ENCODE data around the gene TLE7.

Gene TLE7

DNA sequence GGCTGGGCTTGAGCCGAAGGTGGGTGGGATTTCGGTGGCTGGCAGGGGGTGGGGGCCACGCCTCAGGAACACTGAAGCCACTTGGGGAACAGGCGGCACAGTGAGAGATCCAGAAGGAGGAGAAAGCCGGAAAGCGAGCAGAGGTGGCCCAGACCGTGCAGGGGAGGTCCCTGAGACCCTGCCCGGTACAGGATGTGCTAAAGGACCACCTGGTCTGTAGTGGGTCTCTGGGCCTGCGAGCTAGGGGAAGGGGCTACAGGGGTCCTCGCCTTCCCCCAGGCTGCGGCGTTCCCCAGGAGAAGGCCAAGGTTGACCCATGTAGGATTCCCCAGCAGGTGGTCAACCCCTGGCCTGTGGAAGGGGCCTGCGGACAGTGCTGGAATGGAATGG, at the start of gene TLE7:
TLE7 (minus strand) TSS at position 4 of the 390 bp plus-strand sequence. CDS start 8,730 bp downstream, outside the sequence.
- DNase-seq (ENCODE audit: low spot score) = no peak

DNA sequence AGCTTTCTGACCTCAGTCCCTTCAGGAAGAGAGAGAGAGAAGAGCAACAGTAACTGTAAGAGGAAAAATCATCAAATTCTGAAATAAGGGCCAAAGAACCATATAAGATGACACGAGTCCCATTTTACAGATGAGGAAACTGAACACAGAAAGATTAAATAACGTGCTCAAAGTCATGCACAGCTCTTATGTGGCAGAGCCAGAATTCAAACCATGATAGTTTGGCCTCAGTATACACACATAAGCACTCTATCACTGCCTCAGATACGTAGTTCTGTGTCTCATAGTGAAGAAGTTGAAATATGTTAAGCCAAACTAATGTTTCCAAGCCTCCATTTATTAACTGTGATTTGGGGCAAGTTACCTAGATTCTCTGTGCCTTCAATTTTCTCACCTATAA, 49.2 kb upstream of the TLE7 start:
- peak; percentile 70 for DNase-seq (ENCODE audit: low spot score)

DNA sequence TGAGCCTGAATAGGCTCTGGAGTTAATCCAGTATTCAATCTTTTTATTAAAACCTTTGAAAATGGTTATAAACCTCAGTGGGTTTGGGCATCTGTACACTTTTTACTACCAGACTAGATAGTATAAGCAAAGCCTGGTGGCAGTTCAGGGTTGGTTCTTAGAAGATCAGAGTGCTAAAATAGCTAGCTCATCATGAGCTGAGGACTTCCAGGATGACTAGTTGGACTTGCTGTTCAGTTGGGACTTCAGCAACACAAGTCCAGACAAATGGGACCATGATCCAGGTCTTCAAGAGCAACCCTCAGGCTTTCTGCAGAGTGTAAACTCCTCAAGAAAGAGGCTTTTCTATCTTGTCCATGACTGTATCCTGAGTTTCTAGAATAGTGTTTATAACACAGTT, 48.5 kb upstream of the TLE7 start:
- peak; percentile 82 for DNase-seq (ENCODE audit: low spot score)

DNA sequence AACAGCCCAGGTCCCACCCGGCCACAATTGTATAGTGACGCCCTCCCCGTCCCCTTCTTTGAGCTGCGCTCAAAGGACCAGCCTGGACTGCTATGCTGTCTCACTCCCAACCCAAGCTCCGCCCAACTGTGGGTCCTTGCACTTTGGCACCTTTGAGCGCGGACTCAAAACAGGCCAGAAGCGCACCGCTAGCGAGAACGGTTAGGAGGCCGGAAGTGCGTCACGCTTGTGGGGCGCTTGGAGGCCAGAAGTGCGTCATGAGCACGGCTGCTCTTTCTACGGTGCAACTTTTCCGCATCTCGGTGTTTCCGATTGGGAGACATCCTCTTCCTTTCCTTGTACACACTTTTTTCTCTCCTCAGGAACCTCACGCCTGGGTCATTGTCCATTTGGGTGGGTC, 47.3 kb upstream of the TLE7 start, which contains the start of gene ZNF19:
ZNF19 (minus strand) TSS at position 203 of the 400 bp plus-strand sequence. CDS start 7,210 bp downstream, outside the sequence.
- DNase-seq (ENCODE audit: low spot score) = no peak

DNA sequence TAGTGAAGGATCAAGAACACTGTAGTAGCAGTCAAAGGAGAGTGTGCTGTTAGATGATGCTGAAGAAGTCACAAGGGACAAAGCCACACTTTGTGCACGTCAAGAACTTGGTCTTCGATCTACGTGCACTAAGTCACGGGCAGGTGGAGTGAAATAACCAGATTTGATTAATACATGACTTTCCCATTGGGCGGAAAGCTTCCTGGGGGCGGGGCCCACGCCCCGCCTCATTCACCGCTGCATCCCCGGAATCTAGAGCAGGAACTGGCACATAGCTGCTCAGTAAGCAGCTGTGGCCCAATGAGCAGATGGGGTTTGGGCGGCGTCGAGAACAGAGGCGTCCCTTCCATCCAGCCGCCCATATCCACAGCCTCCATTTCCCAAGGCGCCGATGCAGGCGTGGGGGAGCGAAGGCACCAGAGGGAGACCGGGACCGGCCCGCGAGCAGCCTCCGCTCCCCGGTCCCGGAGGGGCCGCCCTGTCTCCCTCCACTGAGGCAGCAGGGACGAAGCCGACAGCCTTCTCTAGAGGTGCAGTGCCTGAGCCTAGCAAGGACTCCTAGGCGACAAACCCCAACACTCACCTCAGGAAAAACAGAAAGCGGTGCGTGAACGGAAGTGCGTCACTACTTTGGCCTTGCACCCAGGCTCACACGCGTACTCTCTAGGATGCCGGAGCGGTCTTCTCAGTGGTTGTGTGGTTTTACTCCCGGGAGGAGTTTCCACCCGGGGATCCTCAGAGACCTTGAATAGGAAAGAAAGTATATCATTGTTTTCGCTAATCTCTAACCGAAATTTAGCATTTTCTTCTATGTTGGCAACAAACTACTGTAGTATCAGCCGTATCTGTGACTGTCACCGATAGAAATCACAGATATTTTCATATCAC, 42.4 kb upstream of the TLE7 start:
- peak; percentile 95 for DNase-seq (ENCODE audit: low spot score)

DNA sequence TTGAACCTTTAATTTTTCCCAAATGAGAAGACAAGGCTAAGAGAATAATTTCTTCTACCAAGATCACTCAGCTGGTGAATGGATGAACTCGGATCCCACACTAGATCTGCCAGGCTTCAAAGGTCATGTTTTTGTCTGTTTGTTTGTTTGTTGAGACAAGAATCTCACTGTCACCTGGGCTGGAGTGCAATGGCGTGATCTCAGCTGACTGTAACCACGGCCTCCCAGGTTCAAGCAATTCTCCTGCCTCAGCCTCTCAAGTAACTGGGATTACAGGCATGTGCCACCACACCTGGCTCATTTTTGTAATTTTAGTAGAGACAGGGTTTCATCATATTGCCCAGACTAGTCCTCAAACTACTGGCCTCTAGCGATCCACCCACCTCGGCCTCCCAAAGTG, 40.7 kb upstream of the TLE7 start:
- DNase-seq (ENCODE audit: low spot score) = peak; percentile 47

DNA sequence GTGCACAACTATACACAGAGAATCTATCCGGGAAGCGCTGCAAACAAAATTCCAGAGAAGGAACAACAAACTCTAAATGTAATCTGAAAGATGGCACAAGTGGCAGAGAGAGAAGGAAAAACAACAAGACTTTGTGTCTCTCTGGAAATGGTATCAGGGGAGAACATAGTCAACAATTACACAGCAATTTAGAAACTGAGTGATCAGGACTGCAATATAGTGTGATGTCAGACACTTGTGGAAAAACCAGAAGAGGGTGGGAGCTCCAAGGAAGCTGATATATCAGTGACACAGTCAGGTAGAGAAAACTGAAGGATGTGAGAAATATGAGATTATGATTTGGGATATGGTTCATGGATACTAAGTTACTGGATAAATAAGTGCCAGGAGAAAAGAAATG, 39.1 kb upstream of the TLE7 start:
- peak; percentile 89 for DNase-seq (ENCODE audit: low spot score)

DNA sequence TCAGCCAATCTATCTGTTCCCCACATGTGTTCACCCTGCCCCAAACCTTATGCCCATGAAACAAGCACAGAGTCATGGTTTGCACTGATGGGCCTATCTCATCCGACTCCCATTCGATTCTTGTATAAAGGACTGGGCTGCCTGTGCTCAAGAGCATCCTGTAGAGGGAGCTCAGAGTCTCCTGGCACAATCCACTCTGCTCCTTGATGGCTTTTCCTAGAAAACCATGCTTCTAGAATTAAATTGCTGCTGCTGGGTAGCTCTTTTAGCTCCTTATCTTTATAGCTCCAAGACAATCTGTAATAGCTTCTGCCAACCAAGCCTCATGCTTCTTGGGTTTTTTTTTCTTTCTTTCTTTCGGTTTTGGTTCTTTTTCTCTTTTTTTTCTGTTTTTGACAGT, 37.6 kb upstream of the TLE7 start:
- DNase-seq (ENCODE audit: low spot score) = peak; percentile 94

DNA sequence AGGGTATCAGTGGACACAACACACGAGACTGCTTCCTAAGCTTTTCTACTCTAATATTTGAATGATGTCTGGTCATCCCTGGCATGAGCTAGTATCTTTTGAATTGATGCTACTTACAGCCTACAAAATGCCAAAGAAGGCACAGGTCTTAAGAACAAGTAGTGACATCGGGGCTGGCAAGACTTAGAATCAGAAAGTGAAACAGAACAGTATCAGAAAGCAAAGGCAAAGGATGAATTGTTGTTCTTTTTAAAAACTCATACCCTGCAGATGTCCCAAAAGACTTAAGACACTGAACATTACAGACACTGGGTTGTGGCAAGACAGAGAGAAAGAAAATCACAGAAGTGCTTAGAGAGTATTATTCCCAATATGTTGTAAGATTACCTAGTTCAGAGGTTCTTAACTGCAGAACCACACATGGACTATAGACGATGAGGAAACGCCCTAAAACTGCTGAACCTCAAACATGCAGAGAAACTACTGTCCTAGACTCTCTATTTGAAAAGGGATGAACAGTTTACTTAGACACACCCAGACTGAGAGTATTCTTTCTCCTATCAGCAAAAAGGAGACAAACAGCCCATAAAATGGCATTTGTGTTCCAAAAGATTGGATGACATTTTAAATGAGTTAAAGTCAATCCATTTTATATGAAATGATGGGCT, 34.7 kb upstream of the TLE7 start:
- DNase-seq (ENCODE audit: low spot score) = peak; percentile 59

DNA sequence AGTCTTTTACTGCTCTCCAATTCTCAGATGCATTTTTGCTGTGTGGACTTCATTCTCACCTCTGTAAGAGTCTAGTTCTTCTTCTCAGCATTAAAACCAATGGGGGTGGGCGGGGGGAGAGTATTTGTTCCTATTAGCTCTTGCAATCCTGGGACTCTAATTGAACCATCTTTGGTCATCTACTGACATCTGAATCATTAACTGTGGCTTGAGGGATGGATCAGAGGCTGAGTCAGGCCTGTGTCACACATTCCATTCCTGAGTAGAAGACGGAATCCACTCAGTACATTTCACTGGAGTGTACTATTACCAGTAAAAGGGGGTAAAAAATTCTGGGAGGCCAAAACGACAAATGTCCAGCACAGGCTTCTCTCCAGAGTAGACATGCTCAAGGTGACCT, 33.0 kb upstream of the TLE7 start:
- no peak for DNase-seq (ENCODE audit: low spot score)

DNA sequence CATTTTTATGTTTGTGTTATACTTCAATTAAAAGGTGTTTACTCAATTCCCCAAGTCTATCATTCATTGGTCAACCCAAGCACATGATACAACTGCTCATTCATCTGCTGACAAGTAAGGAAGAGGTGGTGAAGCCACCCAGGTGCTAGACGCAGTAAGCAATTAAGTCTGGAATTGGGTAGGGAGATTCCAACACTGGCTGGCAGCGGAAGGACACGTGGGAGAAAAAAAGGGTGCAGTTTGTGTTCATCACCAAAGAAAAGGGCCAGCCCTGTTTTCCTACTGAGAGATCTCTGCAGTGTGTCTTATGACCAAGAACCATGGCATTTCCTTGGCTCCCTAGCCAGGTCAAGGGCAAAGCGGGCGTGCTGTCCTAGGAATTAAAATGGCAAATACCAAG, 32.0 kb upstream of the TLE7 start:
- peak; percentile 59 for DNase-seq (ENCODE audit: low spot score)

DNA sequence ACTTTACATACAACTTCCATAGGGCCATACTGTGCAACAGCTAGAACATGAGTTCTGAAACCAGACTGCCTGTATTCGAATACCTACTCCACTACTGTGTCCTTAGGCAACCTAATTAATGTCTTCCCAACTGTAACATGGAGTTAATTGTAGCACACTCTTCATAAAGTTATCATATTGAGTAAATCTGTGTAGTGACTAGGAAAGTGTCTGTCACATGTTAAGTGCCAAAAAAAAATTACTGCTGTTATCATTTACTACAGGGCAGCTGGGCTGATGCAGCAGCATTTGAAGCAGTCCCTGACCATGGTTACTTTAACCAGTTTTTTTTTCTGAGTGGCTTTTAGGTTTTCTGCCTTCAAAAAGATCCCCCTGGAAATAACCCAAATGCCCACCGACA, 31.1 kb upstream of the TLE7 start:
- DNase-seq (ENCODE audit: low spot score) = peak; percentile 69

DNA sequence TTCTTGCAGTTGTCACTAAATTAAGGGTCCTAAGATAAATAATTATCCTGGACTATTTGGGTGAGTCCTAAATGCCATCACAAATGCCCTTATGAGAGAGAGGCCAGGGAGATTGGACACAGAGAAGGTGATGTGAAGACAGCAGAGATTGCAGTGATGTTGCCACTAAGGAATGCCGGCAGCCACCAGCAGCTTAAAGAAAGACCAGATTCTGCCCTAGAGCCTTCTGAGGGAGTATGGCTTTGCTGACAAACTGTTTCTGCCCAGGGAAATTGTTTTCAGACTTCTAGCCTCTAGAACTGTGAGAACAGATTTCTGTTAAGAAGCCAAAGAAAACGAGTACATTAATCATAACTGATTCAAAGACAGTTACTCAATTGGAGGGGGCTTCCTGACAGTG, 30.2 kb upstream of the TLE7 start:
- DNase-seq (ENCODE audit: low spot score) = peak; percentile 16

DNA sequence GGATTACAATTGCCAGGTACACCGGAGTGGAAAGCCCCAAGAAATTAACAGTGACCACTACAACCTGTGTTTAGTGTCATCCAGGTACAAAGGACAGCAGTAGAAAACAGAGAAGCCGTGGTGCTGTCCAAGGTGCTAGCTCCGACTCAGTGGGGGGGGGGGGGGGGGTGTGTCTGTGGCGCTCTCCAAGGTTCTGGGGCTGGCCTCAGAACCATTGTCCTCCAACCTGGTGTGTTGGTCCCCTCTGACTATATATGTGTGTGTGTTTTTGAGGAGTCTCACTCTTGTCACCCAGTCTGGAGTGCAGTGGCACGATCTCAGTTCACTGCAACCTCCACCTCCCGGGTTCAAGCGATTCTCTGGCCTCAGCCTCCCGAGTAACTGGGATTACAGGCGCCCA, 26.0 kb upstream of the TLE7 start:
- DNase-seq (ENCODE audit: low spot score) = peak; percentile 32

DNA sequence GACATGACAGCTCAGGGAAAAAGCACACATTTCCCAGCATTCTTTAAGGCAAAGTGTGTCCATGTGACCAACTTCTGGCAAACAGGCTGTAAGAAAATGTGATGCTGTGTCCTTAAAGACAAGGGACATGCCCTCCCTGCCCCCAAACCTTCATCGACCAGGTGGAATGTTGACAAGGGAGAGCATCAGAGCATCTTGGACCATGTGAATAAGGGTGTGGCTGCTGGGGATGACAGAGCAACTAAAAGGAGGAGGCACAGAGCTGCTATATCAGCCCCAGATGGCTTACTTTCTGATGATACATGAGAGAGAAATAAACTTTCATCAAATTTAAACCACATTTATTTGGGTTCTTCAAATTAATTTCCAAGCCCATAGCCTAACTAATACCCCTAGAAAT, 22.4 kb upstream of the TLE7 start:
- DNase-seq (ENCODE audit: low spot score) = peak; percentile 93

DNA sequence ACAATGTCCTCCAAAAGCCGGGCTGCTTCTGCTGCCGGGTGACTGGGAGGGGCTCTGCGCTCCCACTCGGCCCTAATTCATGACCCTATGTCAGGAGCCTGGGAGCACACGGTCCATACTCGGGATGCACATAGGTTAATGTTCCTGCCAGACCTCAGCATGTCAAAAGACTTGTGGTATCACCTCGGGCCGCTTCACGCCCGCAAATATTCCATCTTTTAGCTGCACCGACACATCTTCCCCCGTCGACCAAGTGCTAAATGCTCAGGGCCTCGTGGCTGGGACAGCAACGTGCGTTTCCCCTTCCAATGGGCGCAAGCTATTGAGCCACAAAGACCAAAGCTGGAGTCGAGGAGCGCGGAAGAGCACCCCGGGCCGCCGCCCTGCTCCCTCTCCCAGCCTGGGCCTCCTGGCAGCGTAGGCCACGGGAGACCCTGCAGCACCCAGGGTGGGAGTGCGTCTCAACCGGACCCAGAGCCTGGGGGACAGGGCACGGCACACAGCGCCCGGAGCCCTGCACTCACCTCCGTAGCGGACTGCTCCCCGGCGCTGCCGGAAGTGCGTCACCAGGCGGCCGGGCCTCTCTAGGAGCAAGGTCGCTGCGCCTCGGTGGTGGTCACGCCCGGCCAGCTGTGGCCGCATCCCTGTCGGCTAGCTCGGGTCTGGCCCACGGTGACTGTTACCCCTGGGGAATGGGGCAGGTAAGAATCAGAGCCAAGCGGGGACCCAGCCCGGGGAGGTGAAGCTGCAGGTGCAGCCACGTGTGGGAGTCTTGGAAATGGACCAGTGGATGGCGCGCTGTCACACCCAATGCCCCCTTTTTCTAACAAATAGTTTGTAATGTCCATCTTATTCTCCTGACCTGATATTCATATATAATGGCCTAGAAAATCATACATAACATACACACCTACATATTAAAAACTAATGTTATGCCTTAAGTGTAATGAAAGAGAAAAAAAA, 20.1 kb upstream of the TLE7 start, which contains the start of gene ZNF23:
ZNF23 (minus strand) TSS at position 562 of the 963 bp plus-strand sequence. CDS start 5,451 bp downstream, outside the sequence.
- DNase-seq (ENCODE audit: low spot score) = peak; percentile 91

DNA sequence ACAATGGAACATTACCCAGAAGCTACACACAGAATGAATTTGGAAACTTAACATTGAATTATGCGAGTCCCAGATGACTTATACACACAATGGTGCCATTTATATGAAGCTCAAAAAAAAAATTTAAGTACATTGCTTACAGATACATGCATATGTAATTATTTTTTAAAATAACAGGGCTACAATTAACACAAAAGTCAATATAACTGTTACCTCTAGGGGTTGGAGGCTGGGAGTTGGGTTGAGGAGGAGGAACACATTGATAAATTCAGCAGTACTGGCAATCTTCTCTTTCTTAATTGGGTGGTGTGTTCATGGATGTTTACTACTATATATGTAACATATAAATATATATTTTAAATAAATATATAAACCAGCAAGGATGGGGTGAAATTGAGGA, 19.1 kb upstream of the TLE7 start:
- DNase-seq (ENCODE audit: low spot score) = peak; percentile 75

DNA sequence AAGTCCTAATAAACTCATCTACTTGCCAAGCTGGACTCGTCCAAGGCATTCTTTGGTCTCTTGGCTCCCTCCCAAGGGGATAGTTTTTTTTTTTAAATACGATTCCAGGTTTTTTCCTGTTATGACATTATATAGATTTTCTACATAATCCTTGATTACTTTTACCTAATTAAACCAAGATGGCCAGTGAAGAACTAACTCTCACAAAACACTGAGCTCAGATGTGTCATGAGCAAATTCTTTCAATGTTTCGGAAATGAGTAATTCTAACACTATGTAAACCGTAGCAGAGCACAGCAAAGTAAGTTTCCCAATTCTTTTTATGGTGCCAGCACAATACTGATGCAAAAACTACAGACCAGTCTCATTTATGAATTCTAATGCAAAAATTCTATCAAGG, 18.4 kb upstream of the TLE7 start:
- peak; percentile 61 for DNase-seq (ENCODE audit: low spot score)

DNA sequence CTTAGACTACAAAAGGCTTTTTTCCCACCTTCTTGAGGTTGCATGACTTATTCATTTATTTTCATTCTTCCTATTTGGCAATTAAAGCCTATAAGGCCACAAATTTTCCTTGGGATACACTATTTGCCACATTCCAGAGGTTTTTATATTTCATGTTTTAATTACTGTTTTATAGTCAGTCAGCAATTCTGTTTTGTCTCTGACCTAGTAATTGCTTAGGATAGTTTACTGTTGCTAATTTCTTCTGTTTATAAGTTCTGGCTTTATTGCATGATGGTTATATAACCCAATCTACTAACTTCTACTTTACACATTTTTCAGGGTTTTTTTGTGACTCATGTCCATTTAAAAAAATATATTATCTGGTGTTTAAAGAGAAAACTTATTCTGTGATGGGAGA, 17.7 kb upstream of the TLE7 start:
- DNase-seq (ENCODE audit: low spot score) = no peak

DNA sequence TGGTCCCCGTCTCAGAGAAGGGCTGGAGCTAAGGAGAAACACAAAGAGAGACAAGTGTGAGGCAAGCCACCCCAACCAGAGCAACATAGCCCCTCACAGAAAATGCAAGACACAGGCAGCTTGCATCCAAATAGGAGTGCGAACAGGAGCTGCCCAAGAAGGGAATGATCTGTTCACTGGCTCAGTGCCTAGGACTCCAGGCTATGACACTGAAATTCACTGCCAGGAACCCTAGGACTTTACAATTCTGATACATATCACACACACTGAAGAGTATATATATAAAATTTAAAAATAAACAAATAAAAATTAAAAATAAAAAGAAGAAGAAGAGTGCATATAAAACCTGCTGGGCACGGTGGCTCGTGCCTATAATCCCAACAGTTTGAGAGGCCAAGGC, 14.9 kb upstream of the TLE7 start:
- DNase-seq (ENCODE audit: low spot score) = peak; percentile 4

DNA sequence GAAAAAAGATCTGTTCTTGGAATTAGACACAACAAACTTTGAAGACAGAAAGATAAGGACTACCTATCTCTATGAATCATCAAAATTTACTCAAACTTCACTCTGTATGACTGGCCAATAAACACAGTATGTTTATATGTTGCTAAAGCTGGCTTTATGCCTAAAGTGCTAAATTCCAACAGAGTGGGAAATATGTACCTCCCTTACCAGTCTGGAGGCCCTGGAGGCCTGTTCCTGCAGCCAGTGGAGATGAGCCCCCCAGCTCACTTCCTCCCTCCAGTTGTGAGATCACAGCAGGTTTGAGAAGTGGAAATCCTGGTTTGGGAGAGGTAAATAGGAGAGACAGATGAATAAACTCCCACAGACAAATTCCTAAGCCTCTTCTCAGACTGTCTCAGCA, 11.2 kb upstream of the TLE7 start:
- DNase-seq (ENCODE audit: low spot score) = peak; percentile 75

DNA sequence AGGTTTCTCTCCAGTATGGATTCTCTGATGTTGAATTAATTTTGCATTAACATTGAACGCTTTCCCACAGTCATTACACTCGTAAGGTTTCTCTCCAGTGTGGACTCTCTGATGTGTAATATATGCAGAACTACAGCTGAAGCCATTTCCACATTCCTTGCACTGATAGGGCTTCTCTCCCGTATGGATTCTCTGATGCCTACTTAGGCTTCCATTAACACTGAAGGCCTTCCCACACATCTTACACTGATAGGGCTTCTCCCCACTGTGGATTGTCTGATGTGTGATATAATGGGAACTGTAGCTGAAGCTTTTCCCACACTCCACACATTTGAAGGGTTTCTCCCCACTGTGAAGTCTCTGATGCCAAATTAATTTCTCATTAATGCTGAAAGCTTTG, 7.2 kb upstream of the TLE7 start:
- DNase-seq (ENCODE audit: low spot score) = no peak

All from hematopoietic multipotent progenitor cell treated with erythropoietin and hydrocortisone succinate and interleukin-3 and kit ligand, for 17 days (in vitro differentiated cells).